ENCODE data around the gene CLEC2L. TPM values are rescaled to one million over a fixed set of nuclear protein-coding genes. Genes with fewer than 3 reads are reported as not detected.

Gene CLEC2L
- total RNA-seq, 1 experiment from 2014 or later, result not detected

- no peaks in the 10 kb centered on the region for H3K36me3 ChIP-seq (ENCODE audit: control insufficient read depth in 1 of 2, insufficient read depth in 2 of 2, low read length in 2 of 2)
- ChIA-PET POLR2A (no interaction called here), CTCF (no interaction called here), RAD21 (ENCODE audit: low non-redundant PET in 1 of 2, low total read pairs in 2 of 2, uncharacterized antibody in 2 of 2, unreplicated experiment in 2 of 2) (no interaction called here)
- no peak overlapping the region for H2AFZ ChIP-seq (ENCODE audit: low read depth, low read length, poor library complexity, severe bottlenecking)
- no peaks in the 10 kb centered on the region for H4K20me1 ChIP-seq (ENCODE audit: insufficient read depth)
- TF ChIP-seq ZBTB33 (IDR thresholded peaks at IDR 0.05; ENCODE audit: extremely low read depth, insufficient replicate concordance, low read length), result no peak
- TF ChIP-seq SRF (IDR thresholded peaks at IDR 0.05; ENCODE audit: low read depth), result no peak
- TF ChIP-seq ELF1 (IDR thresholded peaks at IDR 0.05; ENCODE audit: borderline replicate concordance, low read depth), result no peak
- no peak for TF ChIP-seq CEBPB (IDR thresholded peaks at IDR 0.05; ENCODE audit: low read depth)
- TF ChIP-seq ZFX (IDR thresholded peaks at IDR 0.05), result no peak
- no peak for TF ChIP-seq JUND (IDR thresholded peaks at IDR 0.05)
- TF ChIP-seq POLR2AphosphoS5 (IDR thresholded peaks at IDR 0.05; ENCODE audit: low read depth, low read length), result no peak
- no peak for TF ChIP-seq REST (IDR thresholded peaks at IDR 0.05; ENCODE audit: low read depth)
- no peak for TF ChIP-seq ZNF274 (IDR thresholded peaks at IDR 0.05; ENCODE audit: low read depth, low read length)
- TF ChIP-seq SP1 (IDR thresholded peaks at IDR 0.05; ENCODE audit: low read depth), result no peak
- TF ChIP-seq MAX (IDR thresholded peaks at IDR 0.05), result no peak
- TF ChIP-seq EZH2phosphoT487 (IDR thresholded peaks at IDR 0.05; ENCODE audit: borderline replicate concordance), result no peak
- no peak for TF ChIP-seq EZH2 (IDR thresholded peaks at IDR 0.05)
- TF ChIP-seq CTCF (IDR thresholded peaks at IDR 0.05 in 2 of 3, conservative IDR thresholded peaks at IDR 0.05 in 1 of 3; ENCODE audit: borderline replicate concordance in 1 of 3, insufficient read depth in 1 of 3, low read depth in 2 of 3, low read length in 2 of 3), result no peak
- no peak for TF ChIP-seq YY1 (IDR thresholded peaks at IDR 0.05; ENCODE audit: extremely low read depth, insufficient replicate concordance, low read depth, low read length)
- TF ChIP-seq EGR1 (IDR thresholded peaks at IDR 0.05; ENCODE audit: low read depth), result no peak
- no peak for TF ChIP-seq SIN3A (IDR thresholded peaks at IDR 0.05; ENCODE audit: low read depth)
- intact Hi-C loops (cut with micrococcal nuclease), result no loop called here
- H3K9me2 ChIP-seq (ENCODE audit: insufficient read depth), result no peaks in the 10 kb centered on the region
- ATAC-seq (no peak), DNase-seq (ENCODE audit: low read depth, low spot score) (no peak)
- H3K27me3 ChIP-seq (ENCODE audit: insufficient read depth, low read length), result no peaks in the 10 kb centered on the region
- H3K79me2 ChIP-seq (ENCODE audit: insufficient read depth, low read length), result no peaks in the 10 kb centered on the region
- no peak overlapping the region for H3K27ac ChIP-seq (ENCODE audit: low read depth, low read length)
- H3K4me2 ChIP-seq (ENCODE audit: low read length), result no peak overlapping the region
- H3K4me1 ChIP-seq (ENCODE audit: control insufficient read depth in 1 of 2, insufficient read depth in 2 of 2, low read length in 2 of 2), result no peaks in the 10 kb centered on the region
- no TSS peak for BruUV-seq (replicated peaks)
- H3K9me3 ChIP-seq (ENCODE audit: control insufficient read depth in 1 of 2, insufficient read depth in 1 of 2, low read depth in 1 of 2, low read length in 2 of 2), result no peaks in the 10 kb centered on the region
- H3K4me3 ChIP-seq (replicated peaks in 1 of 2; ENCODE audit: low read depth in 1 of 2, low read length in 2 of 2), result no peak overlapping the region
- no peak overlapping the region for H3K9ac ChIP-seq (ENCODE audit: low read length)
Measured at GRCh38 chr7:139540203-139540602, 16.7 kb downstream of the CLEC2L start.

All from HCT116 (cell line).